ENCODE results near the gene CHIA. TPM values are rescaled to one million over a fixed set of nuclear protein-coding genes. Genes with fewer than 3 reads are reported as not detected.

The CHIA gene
- total and polyA plus RNA-seq, 2 experiments from 2014 or later: not detected

DNA sequence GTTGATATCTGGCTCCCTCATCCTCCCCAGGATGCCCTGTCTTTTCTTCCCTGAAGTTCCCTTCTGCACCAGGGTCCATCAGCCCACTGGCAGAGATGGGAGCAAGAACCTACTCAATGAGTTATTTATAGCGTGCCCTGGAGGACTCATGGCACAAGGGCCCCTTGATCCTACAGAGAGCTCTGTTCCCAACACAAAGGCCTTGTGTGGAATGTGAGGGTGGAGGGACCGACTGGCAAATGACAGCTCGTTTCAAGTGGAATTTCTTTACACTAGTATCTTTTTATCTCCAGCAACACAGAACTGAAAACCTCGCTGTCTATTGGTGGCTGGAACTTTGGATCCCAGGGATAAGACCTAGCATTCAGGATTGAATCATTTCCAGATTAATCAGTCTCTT, 40.7 kb upstream of the CHIA start:
- H3K9me2 ChIP-seq (ENCODE audit: insufficient read depth): no peaks in the 10 kb centered on the region
- in situ Hi-C loops (cut with MboI): no loop called here
- no peak for DNase-seq
- H3K27ac ChIP-seq: no peak overlapping the region
- H3K4me1 ChIP-seq (ENCODE audit: insufficient read depth): no peaks in the 10 kb centered on the region
- no peaks in the 10 kb centered on the region for H4K20me1 ChIP-seq (ENCODE audit: insufficient read depth)
- peaks cover 12% of the 10 kb centered on the region for H3K27me3 ChIP-seq (replicated peaks; ENCODE audit: insufficient read depth)
- H3K79me2 ChIP-seq (ENCODE audit: insufficient read depth): no peaks in the 10 kb centered on the region
- no peak overlapping the region for H3K4me3 ChIP-seq
- no peak overlapping the region for H2AFZ ChIP-seq
- no peaks in the 10 kb centered on the region for H3K9me3 ChIP-seq (ENCODE audit: low read depth)
- H3K36me3 ChIP-seq (ENCODE audit: low read depth): no peaks in the 10 kb centered on the region
- H3K4me2 ChIP-seq (ENCODE audit: unreplicated experiment): no peak overlapping the region
- no peak for TF ChIP-seq EZH2 (IDR thresholded peaks at IDR 0.05; ENCODE audit: insufficient read depth, poor library complexity, severe bottlenecking)
- TF ChIP-seq EZH2phosphoT487 (IDR thresholded peaks at IDR 0.05; ENCODE audit: insufficient read depth, low read depth): no peak
- no peak overlapping the region for H3K9ac ChIP-seq
- WGBS, 2 experiments (ENCODE audit: low coverage in 1 of 2, low lambda C conversion rate in 2 of 2, missing lambda C conversion rate in 2 of 2): 18 to 22% methylated on average over 4 of the region's 4 CpGs
- H3F3A ChIP-seq (ENCODE audit: insufficient read depth): no peaks in the 10 kb centered on the region

DNA sequence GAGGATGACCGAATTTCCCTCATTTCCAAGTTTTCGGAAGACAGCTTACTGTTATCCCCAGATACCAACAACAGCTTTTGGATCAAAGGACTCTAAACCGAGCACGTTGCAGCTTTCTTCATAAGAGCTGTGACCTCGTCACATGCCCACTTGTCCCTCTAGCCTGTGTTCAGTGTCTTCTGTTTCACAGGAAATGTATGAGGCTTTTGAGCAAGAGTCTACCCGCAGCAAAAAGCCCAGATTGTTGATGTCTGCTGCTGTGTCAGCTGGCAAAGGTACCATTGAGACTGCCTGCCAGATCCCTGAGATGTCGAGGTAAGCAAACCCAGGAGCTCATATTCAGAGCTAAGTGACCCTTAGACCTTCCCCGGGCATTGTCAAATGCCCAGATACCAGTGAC, 39.1 kb upstream of the CHIA start:
- H3K27ac ChIP-seq: no peak overlapping the region
- no peak overlapping the region for H3K4me2 ChIP-seq (ENCODE audit: unreplicated experiment)
- no peaks in the 10 kb centered on the region for H4K20me1 ChIP-seq (ENCODE audit: insufficient read depth)
- in situ Hi-C loops (cut with MboI): no loop called here
- WGBS, 2 experiments (ENCODE audit: low coverage in 1 of 2, low lambda C conversion rate in 2 of 2, missing lambda C conversion rate in 2 of 2): 38 to 46% methylated on average over 8 of the region's 8 CpGs
- H2AFZ ChIP-seq: no peak overlapping the region
- no peaks in the 10 kb centered on the region for H3K9me2 ChIP-seq (ENCODE audit: insufficient read depth)
- H3K9ac ChIP-seq: no peak overlapping the region
- no peaks in the 10 kb centered on the region for H3F3A ChIP-seq (ENCODE audit: insufficient read depth)
- no peaks in the 10 kb centered on the region for H3K9me3 ChIP-seq (ENCODE audit: low read depth)
- peaks cover 12% of the 10 kb centered on the region for H3K27me3 ChIP-seq (replicated peaks; ENCODE audit: insufficient read depth)
- no peak for DNase-seq
- TF ChIP-seq EZH2 (IDR thresholded peaks at IDR 0.05; ENCODE audit: insufficient read depth, poor library complexity, severe bottlenecking) (no peak), EZH2phosphoT487 (IDR thresholded peaks at IDR 0.05; ENCODE audit: insufficient read depth, low read depth) (no peak)
- no peaks in the 10 kb centered on the region for H3K79me2 ChIP-seq (ENCODE audit: insufficient read depth)
- no peaks in the 10 kb centered on the region for H3K36me3 ChIP-seq (ENCODE audit: low read depth)
- no peaks in the 10 kb centered on the region for H3K4me1 ChIP-seq (ENCODE audit: insufficient read depth)
- H3K4me3 ChIP-seq: no peak overlapping the region

DNA sequence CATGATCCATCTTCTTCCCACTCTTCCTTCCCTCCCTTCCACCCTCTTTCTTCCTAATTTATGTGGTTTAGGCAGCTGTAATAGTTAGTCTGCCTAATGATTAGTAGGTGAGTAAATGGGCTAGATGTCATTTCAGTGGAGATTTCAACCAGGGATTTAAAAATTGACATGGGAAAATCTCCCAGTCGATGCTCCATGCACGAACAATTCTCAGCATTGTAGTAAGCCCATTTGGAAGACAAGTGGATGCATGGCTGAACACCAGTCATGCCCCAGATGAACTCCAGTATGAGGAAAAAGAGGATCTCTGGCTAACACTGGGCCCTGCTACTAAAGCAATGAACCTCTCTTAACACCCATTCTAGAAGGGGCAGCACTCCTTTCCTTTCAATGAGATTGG, 37.9 kb upstream of the CHIA start:
- no peak for DNase-seq

DNA sequence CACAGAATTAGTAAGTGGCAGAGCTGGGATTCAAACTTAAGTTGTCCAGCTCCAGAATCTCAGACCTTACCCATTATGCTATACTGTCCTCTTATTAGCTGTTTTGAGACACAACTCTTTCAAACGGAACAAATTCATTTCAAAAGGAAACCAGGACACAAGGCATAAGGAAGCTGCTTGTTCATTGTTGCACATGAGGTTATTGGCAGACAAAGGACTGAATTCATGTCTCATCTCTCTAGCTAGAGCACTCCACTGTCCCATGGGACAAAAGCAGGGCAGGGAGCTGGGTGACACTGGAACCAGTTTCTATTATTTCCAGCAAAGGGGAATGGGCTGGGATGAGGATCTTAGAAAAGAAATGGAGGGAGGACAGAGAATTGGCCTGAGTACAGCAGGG, 36.8 kb upstream of the CHIA start:
- Histone ChIP-seq H3K9me2 (ENCODE audit: insufficient read depth) (no peaks in the 10 kb centered on the region), H3K4me1 (ENCODE audit: insufficient read depth) (no peaks in the 10 kb centered on the region), H3K27me3 (replicated peaks; ENCODE audit: insufficient read depth) (peaks cover 17% of the 10 kb centered on the region), H2AFZ (no peak overlapping the region), H3K9me3 (ENCODE audit: low read depth) (no peaks in the 10 kb centered on the region), H3K4me2 (ENCODE audit: unreplicated experiment) (no peak overlapping the region), H3F3A (ENCODE audit: insufficient read depth) (no peaks in the 10 kb centered on the region), H3K9ac (no peak overlapping the region), H3K4me3 (no peak overlapping the region), H3K79me2 (ENCODE audit: insufficient read depth) (no peaks in the 10 kb centered on the region), H3K27ac (no peak overlapping the region), H3K36me3 (ENCODE audit: low read depth) (no peaks in the 10 kb centered on the region), H4K20me1 (ENCODE audit: insufficient read depth) (no peaks in the 10 kb centered on the region)
- 19 to 26% methylated on average over 1 of the region's 1 CpG for WGBS, 2 experiments (ENCODE audit: low coverage in 1 of 2, low lambda C conversion rate in 2 of 2, missing lambda C conversion rate in 2 of 2)
- DNase-seq: no peak
- TF ChIP-seq EZH2phosphoT487 (IDR thresholded peaks at IDR 0.05; ENCODE audit: insufficient read depth, low read depth) (no peak), EZH2 (IDR thresholded peaks at IDR 0.05; ENCODE audit: insufficient read depth, poor library complexity, severe bottlenecking) (no peak)
- in situ Hi-C loops (cut with MboI): no loop called here

More for the DNA sequence above, 37.9 kb upstream of the CHIA start:
- Histone ChIP-seq H3K4me2 (ENCODE audit: unreplicated experiment) (no peak overlapping the region), H3K79me2 (ENCODE audit: insufficient read depth) (no peaks in the 10 kb centered on the region), H3K9me2 (ENCODE audit: insufficient read depth) (no peaks in the 10 kb centered on the region), H2AFZ (no peak overlapping the region), H3K27me3 (replicated peaks; ENCODE audit: insufficient read depth) (peaks cover 12% of the 10 kb centered on the region), H3K9ac (no peak overlapping the region), H3K9me3 (ENCODE audit: low read depth) (no peaks in the 10 kb centered on the region), H3K27ac (no peak overlapping the region), H4K20me1 (ENCODE audit: insufficient read depth) (no peaks in the 10 kb centered on the region), H3K4me3 (no peak overlapping the region), H3K36me3 (ENCODE audit: low read depth) (no peaks in the 10 kb centered on the region), H3F3A (ENCODE audit: insufficient read depth) (no peaks in the 10 kb centered on the region), H3K4me1 (ENCODE audit: insufficient read depth) (no peaks in the 10 kb centered on the region)
- WGBS, 2 experiments (ENCODE audit: low coverage in 1 of 2, low lambda C conversion rate in 2 of 2, missing lambda C conversion rate in 2 of 2): 46 to 53% methylated on average over 2 of the region's 2 CpGs
- in situ Hi-C loops (cut with MboI): no loop called here
- TF ChIP-seq EZH2phosphoT487 (IDR thresholded peaks at IDR 0.05; ENCODE audit: insufficient read depth, low read depth) (no peak), EZH2 (IDR thresholded peaks at IDR 0.05; ENCODE audit: insufficient read depth, poor library complexity, severe bottlenecking) (no peak)

Data from GM23248 (cell line).